Hepatocyte (in vitro differentiated cells): ENCODE data around the gene IKZF2.
"Not testable (repeated sequence)": the region's sequence is repeated elsewhere in the genome, so short reads cannot be mapped to it uniquely, and the experiment has no call there.

Experiments
- EZH2 ChIP-seq: fragments of 200-600 bp; sonication (generic); IDR thresholded peaks from 2 replicates; pipeline ENCODE4 v1.6.1; 2016; ENCODE audit warnings: antibody characterized with exemption, mild to moderate bottlenecking, borderline replicate concordance
- TF ChIP-seq, protein P1 (sequence below): fragments of 200-600 bp; sonication (generic); IDR thresholded peaks from 2 replicates; pipeline ENCODE4 v1.5.1; 2016; ENCODE audit warnings: antibody characterized with exemption, mild to moderate bottlenecking; ENCODE audit not compliant: poor library complexity

DNA sequence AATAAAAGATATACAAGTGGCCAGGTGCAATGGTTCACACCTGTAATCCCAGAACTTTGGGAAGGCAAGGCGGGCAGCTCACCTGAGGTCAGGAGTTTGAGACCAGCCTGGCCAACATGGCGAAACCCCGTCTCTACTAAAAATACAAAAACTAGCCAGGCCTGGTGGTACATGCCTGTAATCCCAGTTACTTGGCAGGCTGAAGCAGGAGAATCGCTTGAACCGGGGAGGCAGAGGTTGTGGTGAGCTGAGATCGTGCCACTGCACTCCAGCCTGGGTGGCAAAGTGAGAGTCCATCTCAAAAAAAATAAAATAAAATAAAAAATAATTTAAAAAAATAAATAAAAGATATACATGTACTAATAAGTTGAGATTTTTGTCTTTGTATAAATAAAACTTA, 130.5 kb downstream of the IKZF2 start:
- TF ChIP-seq, protein P1, sequence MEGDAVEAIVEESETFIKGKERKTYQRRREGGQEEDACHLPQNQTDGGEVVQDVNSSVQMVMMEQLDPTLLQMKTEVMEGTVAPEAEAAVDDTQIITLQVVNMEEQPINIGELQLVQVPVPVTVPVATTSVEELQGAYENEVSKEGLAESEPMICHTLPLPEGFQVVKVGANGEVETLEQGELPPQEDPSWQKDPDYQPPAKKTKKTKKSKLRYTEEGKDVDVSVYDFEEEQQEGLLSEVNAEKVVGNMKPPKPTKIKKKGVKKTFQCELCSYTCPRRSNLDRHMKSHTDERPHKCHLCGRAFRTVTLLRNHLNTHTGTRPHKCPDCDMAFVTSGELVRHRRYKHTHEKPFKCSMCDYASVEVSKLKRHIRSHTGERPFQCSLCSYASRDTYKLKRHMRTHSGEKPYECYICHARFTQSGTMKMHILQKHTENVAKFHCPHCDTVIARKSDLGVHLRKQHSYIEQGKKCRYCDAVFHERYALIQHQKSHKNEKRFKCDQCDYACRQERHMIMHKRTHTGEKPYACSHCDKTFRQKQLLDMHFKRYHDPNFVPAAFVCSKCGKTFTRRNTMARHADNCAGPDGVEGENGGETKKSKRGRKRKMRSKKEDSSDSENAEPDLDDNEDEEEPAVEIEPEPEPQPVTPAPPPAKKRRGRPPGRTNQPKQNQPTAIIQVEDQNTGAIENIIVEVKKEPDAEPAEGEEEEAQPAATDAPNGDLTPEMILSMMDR, result not testable (repeated sequence)
- TF ChIP-seq EZH2, result not testable (repeated sequence)
